ENCODE results near the gene LYSET. TPM values are rescaled to one million over a fixed set of nuclear protein-coding genes. Genes with fewer than 3 reads are reported as not detected.

LYSET gene
- total RNA-seq, 2 experiments from 2014 or later: 5.8 TPM

- no peaks in the 10 kb centered on the region for H3K9me3 ChIP-seq (ENCODE audit: control insufficient read depth in 1 of 2, insufficient read depth in 1 of 2, low read length in 2 of 2)
- Mint-ChIP-seq H3K9me3 (no peaks in the 10 kb centered on the region), H3K4me1 (ENCODE audit: low read depth) (peaks cover 60% of the 10 kb centered on the region), H3K27me3 (no peaks in the 10 kb centered on the region), H3K27ac (peak overlapping the region; percentile 98), H3K4me3 (peak overlapping the region; percentile 79), H3K36me3 (ENCODE audit: low read depth) (peaks cover 58% of the 10 kb centered on the region)
- no peak overlapping the region for H3K4me3 ChIP-seq (ENCODE audit: low read length)
- ATAC-seq (ENCODE audit: poor library complexity): no peak
- ChIA-PET POLR2A (no interaction called here), CTCF (interaction anchor here (1.1 to 5.2 kb wide), 2 partner anchors 19 to 33 kb away, joined by 4 to 37 read pairs; partner anchors contain the start of genes GON7 and UBR7)
- H3K4me1 ChIP-seq (ENCODE audit: insufficient read depth, low read length): peaks cover 31% of the 10 kb centered on the region
- H3K27me3 ChIP-seq (ENCODE audit: control insufficient read depth in 1 of 2, insufficient read depth in 2 of 2, low read length in 2 of 2): no peaks in the 10 kb centered on the region
- peak overlapping the region; percentile 12 to 35 for H3K27ac ChIP-seq (ENCODE audit: low read depth in 1 of 2, low read length in 2 of 2)
- peaks cover 44% of the 10 kb centered on the region for H3K36me3 ChIP-seq (ENCODE audit: insufficient read depth, low read length)
- peak in 2 of 14 experiments; percentile 36 to 54 for DNase-seq
- intact Hi-C loops (cut with DNase I, micrococcal nuclease): loop anchor here in 1 of 2 experiments (5.0 kb wide), 2 partner anchors 146 to 1079 kb away; partner anchors contain the start of genes ATXN3 and BTBD7
- TF ChIP-seq CTCF (IDR thresholded peaks at IDR 0.05): no peak
Measured at GRCh38 chr14:93186466-93186865, 1.3 kb downstream of the LYSET start.

- H3K36me3 Mint-ChIP-seq (ENCODE audit: low read depth): peaks cover 54% of the 10 kb centered on the region
- no peaks in the 10 kb centered on the region for H3K27me3 ChIP-seq (ENCODE audit: control insufficient read depth in 1 of 2, insufficient read depth in 2 of 2, low read length in 2 of 2)
- peak overlapping the region; percentile 98 for H3K27ac Mint-ChIP-seq
- H3K36me3 ChIP-seq (ENCODE audit: insufficient read depth, low read length): peaks cover 40% of the 10 kb centered on the region
- ATAC-seq (ENCODE audit: poor library complexity) (no peak), DNase-seq (no peak)
- H3K4me3 ChIP-seq (ENCODE audit: low read length): no peak overlapping the region
- H3K4me1 Mint-ChIP-seq (ENCODE audit: low read depth): peaks cover 61% of the 10 kb centered on the region
- H3K27me3 Mint-ChIP-seq: no peaks in the 10 kb centered on the region
- H3K27ac ChIP-seq (ENCODE audit: low read depth in 1 of 2, low read length in 2 of 2): no peak overlapping the region
- intact Hi-C loops (cut with DNase I, micrococcal nuclease): loop anchor here in 1 of 2 experiments (5.0 kb wide), 2 partner anchors 145 to 1080 kb away; partner anchors contain the start of genes ATXN3 and BTBD7
- no peak for TF ChIP-seq CTCF (IDR thresholded peaks at IDR 0.05)
- H3K4me1 ChIP-seq (ENCODE audit: insufficient read depth, low read length): peaks cover 31% of the 10 kb centered on the region
- H3K9me3 ChIP-seq (ENCODE audit: control insufficient read depth in 1 of 2, insufficient read depth in 1 of 2, low read length in 2 of 2): no peaks in the 10 kb centered on the region
- H3K9me3 Mint-ChIP-seq: no peaks in the 10 kb centered on the region
- CTCF ChIA-PET: interaction anchor here (1.1 to 5.2 kb wide), 2 partner anchors 19 to 32 kb away, joined by 4 to 37 read pairs; partner anchors contain the start of genes GON7 and UBR7
- H3K4me3 Mint-ChIP-seq: peak overlapping the region; percentile 79
- POLR2A ChIA-PET: no interaction called here
Measured at GRCh38 chr14:93186956-93187355, 1.8 kb downstream of the LYSET start.

- no peaks in the 10 kb centered on the region for H3K9me3 ChIP-seq (ENCODE audit: control insufficient read depth in 1 of 2, insufficient read depth in 1 of 2, low read length in 2 of 2)
- H3K9me3 Mint-ChIP-seq: no peaks in the 10 kb centered on the region
- H3K27me3 Mint-ChIP-seq: no peaks in the 10 kb centered on the region
- ChIA-PET POLR2A (interaction anchor here (0.7 to 2.3 kb wide), 3 partner anchors 10 to 1155 kb away, joined by 3 to 13 read pairs (median 4); partner anchors contain the start of genes LYSET and MOAP1), CTCF (interaction anchor here (0.6 to 0.8 kb wide), 2 partner anchors 8 to 16 kb away, joined by 3 read pairs; no protein-coding TSS in a partner anchor)
- H3K27ac ChIP-seq (ENCODE audit: low read depth in 1 of 2, low read length in 2 of 2): no peak overlapping the region
- ATAC-seq (ENCODE audit: poor library complexity): no peak
- H3K36me3 ChIP-seq (ENCODE audit: insufficient read depth, low read length): no peaks in the 10 kb centered on the region
- H3K27me3 ChIP-seq (ENCODE audit: control insufficient read depth in 1 of 2, insufficient read depth in 2 of 2, low read length in 2 of 2): no peaks in the 10 kb centered on the region
- no peak for DNase-seq
- H3K4me1 Mint-ChIP-seq (ENCODE audit: low read depth): peaks cover 7% of the 10 kb centered on the region
- no peak overlapping the region for H3K4me3 ChIP-seq (ENCODE audit: low read length)
- no peak for TF ChIP-seq CTCF (IDR thresholded peaks at IDR 0.05)
- no peaks in the 10 kb centered on the region for H3K4me1 ChIP-seq (ENCODE audit: insufficient read depth, low read length)
- H3K27ac Mint-ChIP-seq: no peak overlapping the region
- H3K4me3 Mint-ChIP-seq: no peak overlapping the region
- intact Hi-C loops (cut with DNase I, micrococcal nuclease): no loop called here
- H3K36me3 Mint-ChIP-seq (ENCODE audit: low read depth): peaks cover 4% of the 10 kb centered on the region
Measured at GRCh38 chr14:93195316-93195999, 10.3 kb downstream of the LYSET start.

All from CD4-positive, alpha-beta T cell (primary cell).